ENCODE data around the gene PNPLA7.
"Not testable (repeated sequence)": the region's sequence is repeated elsewhere in the genome, so short reads cannot be mapped to it uniquely, and the experiment has no call there.

The PNPLA7 gene

DNA sequence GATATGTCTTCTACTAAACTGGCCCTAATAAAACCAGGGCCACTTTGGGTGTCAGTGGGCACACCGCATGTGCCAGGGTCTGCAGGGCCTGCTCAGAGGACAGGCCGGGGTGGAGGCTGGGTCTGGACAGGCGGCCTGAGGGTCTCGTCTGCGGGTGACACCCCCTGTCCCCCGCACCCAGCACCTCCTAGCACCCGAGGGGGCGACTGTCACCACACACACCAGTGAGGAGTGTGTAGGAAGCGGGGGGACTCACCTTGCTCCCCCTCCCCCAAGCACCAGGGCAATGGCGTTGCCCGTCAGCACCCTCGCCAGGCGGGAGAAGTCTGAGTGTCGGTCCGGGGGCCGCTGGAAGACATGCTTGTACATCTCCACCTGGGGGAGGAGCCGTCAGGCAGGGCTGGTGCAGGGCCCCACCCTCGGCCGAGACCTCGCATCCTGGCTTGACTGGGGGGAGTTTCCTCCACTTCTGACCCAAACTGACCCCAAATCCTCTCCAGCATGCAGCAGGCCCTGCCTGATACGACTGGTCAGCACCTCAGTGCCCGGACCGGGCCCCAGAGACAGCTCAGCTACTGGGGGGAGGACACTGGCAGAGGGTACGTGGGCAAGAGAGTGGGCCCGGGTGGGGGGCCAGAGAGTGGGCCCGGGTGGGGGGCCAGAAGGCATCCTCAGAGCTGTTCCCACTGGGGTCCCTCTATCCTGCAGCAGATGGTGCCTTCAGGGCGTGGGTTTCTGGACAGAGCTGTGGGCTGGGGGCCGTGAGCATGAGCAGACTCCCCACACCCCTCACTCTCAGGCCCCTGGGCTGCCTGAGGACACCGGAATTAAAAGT, 72.2 kb downstream of the PNPLA7 start:
- no peak for DNase-seq

GRCh38 chr9:137476856-137477255, 73.3 kb downstream of the PNPLA7 start:
- no peak for DNase-seq

DNA sequence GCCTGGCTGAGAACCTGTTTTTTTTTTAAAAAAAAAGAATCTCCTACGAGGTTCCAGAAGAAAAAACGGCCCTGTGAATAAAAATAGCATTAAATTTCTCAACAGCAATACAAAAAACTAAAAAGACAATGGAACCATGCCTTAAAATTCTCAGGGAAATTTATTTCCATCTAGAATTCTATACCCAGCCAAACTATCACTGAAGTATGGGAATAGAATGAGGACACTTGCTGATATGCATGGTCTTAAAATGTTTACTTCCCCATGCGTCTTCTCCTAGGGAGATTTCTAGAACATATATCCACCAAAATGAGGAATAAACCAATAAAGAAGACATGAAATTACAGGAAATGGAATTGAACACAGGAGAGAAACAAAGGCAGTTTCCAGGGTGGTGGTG, 74.5 kb downstream of the PNPLA7 start:
- DNase-seq, result no peak

DNA sequence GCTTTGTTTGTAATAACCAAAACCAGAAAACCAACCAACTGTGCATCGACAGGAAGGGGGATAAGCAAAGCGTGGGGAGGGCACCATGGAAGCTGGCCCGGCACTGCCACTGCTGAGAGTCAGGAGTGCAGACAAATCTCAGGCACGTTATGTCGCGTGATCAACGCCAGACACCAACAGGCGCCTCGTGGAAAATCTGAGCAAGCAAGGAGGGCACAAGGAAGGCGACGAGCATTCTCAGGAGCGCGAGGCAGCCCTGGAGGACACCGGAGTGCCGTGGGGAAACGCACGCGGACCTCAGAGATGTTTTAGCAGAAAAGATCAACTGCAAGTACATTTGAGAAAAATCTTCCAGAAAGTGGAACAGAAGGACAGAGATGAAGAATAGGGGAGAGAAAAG, 75.9 kb downstream of the PNPLA7 start:
- DNase-seq, result no peak

DNA sequence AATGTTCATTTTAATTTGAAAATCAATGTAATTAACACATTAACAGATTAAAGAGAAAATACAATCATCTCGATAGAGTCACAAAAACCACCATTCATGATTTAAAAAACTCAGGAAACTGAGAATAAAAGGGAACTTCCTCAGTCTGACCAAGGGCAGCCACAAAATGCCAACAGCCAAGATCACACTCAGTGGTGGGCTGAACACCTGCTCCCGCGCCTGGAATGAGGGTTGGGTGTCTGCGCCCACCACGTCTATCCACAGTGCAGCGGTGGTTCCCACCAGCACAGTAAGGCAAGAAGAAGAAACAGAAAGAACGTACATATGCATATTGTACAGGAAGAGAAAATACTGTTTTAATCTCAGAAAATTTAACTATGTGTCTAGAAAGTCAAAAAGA, 79.4 kb downstream of the PNPLA7 start:
- no peak for DNase-seq

DNA sequence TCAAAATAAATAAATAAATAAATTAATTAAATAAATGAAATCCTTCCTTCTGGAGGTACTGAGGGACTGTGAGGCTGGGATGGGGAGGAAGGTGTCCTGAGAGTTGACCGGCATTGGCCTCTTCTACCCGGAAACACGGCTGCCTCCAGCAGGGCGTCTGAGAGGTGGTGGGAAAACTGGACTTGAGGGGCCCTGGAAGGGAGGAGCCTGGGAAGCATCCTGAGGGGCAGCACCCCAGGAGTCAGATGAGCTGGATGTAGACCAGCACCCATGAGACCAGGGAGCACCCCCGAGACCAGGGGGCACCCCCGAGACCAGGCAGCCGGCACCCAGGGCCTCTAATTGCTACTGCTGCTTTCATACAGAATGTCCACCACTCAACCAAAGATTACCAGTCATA, 82.3 kb downstream of the PNPLA7 start:
- DNase-seq, result no peak

- DNase-seq, result no peak
Measured at GRCh38 chr9:137467161-137467581, 83.0 kb downstream of the PNPLA7 start.

- not testable (repeated sequence) for DNase-seq
Measured at GRCh38 chr9:137466389-137467085, 83.7 kb downstream of the PNPLA7 start.

DNA sequence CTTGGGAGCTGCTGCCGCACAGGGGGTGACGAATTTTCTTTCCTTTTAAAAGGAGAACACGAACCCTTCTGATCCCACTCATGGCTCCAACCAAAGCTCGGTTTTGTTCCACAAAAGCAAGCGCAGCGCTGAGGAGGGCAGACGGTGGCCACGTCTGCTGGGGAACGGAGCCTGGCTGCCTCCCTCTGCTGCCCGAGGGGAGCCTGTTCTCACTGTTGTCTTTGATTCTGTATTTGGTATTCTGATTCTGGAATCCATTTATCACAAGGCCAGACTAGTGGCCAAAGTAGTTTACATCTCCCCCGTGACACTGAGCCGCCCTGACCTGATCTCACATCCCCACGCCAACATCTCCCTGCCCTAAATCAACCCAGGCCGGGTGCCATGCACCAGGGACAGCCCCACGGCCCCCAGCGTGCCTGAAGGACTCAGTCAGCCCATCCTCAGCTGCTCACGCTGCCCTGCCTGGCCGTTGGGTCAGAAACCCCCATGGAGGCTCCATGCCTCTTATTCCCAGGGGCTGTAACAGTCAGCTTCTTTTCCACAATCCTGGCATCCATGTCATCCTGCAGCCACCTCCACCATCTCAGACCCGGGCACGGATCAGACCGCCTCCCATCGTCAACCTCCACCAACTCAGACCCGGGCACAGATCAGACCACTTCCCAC, 84.3 kb downstream of the PNPLA7 start:
- DNase-seq, result no peak

- no peak for DNase-seq
Measured at GRCh38 chr9:137465000-137465719, 85.0 kb downstream of the PNPLA7 start.

- no peak for DNase-seq
Measured at GRCh38 chr9:137464291-137464999, 85.8 kb downstream of the PNPLA7 start.

DNA sequence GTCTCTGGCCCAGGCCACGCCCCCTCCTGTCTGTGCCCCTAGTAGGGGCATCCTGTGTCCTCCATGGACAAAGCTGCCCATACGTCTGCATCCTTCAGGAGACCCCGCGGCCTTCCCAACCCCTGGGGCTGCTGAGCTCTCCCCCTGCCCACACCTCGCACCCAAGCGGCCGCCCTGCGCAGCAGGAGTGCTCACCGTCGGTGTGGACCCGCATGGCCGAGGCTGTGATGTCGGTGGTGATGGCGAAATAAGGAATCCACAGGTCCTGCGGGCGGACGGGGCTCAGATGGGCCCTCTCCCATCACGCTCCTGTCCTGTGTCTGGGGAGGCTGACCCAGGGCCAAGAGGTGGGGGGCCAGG, 86.3 kb downstream of the PNPLA7 start:
- DNase-seq, result no peak

DNA sequence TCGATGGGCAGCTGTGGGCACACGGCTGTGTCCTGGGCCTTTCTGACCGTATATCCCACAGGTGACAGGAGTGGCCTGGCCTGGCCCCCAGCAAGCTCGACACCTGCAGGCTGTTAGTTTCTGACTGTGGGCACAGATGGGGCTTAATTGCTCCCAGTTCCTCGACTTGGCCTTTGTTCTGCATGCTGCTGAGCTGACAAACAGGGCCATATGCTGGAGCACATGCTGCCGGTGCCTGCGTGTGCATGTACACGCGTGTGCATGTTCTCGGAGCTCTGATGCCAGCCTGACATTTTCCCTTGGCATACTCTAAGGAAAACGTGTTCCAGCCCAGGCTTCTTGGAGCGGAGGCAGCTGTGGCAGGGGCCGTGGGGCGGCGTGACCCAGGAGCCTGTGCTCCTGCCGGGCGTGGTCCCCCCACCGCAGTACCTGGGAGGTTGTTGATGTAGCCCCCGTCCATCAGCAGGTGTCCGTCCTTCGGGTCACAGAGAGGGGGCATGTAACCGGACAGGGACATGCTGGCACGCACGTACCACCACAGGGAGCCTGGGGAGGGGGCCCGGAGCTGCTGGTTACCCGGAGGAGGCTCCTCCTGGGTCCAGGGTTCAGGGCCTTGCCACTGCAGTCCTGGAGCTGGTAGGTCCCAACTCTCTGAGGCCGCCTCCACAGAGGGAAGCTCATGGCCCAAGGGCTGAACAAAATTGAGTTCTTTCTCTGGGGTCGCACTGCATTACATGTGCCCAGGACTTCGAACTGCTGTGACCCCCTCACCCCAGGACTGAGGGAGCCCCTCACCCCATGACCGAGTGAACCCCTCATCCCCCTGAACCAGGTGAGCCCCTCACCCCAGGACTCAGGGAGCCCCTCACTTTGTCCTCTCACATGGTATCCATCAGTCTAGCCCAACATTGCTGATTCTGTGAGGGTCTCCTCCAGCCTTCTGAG, 86.9 kb downstream of the PNPLA7 start:
- no peak for DNase-seq

DNA sequence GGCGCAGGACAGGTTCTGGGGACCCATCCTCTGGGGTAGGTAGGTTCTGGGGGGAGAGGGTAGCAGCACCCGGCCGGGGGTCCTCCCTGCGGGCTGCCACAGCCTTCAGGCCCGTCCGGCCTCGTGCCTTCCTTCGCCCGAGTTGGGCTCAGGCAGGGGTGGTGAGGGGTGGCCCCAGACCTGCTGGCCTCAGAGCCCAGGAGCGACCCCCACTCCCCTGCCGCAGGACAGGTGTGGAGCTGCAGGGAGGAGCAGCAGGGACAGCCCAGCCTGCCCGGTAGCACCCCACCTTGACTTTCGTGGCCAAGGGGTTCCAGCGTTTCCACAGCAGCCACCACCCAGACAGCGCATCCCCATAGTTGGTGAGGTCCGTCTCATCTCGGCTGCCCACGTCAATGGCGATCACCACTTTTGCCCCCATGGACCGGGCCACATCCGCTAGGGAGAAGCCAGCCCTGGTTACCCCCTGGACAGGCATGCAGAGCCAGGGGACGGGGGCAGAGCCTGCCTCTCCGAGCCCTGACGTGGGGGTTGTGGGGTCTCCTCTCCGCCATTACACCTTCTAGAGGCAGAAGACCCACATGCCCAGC, 87.7 kb downstream of the PNPLA7 start:
- no peak for DNase-seq

DNA sequence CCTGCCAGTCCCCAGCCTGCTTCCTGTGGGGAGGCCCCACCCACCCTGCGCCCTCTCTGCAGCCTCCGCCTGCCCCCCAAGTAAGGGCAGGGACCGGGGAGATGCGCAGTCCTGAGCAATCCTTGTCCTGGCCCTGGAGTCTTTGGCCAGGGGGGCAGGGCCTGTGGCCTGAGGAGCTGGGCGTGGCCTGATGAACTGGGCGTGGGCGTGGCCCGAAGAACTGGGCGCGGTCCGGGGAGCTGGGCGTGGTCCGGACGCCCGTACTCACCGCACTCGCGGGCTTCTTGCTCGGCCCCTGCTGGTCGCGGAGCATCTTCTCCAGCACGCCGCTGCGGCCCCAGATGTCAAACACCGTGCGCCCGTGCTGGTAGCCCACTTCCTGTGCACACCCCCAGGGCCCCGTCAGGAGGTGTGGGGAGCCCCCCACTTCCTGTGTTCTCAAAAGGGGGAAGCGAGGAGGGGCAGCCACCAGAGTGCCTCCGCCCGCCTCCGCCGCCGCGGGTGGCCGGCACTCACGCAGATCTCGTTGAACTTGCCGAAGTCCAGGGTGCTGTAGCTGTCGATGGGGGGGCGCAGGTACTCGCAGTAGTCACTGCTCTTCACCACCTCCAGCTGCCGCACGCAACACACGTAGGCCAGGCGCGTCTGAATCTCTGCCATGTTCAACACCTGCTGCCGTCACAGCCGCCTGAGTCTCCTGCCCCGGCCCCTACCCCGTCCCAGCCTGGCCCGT, 88.4 kb downstream of the PNPLA7 start:
- no peak for DNase-seq

- DNase-seq, result no peak
Measured at GRCh38 chr9:137461316-137461662, 88.9 kb downstream of the PNPLA7 start.

DNA sequence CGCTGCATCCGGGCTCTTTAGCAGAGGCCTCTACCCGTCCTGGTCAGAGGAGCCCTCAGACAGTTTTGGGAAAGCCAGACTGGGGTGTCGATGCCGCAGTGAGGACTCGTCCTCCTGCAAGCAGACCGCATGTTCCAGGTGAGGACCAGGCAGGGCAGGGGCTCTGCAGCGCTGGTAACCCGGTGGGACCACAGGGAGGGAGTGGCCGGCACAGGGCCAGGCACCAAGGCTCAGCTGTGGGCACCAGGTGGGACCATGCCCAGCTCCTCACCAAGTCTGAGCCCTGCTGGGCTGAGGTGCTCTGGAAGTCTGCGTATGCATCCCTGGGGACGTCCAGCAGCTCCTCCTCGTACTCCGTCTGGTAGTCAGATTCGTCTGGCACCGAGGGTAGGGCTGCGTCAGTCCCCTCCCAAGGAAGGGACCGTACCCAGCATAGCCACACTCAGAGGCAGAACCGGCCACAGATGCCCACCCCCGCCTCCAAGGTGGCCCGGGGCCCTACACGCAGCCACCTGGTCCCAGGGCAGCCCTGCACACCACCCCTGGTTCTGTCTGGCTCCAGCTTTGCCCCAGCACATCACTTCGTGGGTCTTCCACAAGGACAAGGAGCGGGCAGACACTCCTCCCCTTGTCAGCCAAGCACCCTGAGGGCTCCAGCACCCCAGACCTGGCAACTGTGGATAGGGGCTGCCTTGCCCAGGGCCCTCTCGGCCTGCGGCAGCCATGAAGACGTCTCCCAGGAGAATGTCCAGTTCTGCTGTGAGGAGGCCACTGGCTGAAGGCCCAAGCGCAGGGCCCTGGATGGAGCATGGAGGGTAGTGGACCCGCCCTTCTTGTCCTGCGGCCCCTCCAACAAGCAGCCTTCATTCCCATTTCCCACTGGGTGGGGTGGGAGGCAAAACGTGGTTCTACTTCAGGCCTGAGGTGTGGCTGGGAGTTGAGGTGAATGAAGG, 89.6 kb downstream of the PNPLA7 start:
- no peak for DNase-seq

DNA sequence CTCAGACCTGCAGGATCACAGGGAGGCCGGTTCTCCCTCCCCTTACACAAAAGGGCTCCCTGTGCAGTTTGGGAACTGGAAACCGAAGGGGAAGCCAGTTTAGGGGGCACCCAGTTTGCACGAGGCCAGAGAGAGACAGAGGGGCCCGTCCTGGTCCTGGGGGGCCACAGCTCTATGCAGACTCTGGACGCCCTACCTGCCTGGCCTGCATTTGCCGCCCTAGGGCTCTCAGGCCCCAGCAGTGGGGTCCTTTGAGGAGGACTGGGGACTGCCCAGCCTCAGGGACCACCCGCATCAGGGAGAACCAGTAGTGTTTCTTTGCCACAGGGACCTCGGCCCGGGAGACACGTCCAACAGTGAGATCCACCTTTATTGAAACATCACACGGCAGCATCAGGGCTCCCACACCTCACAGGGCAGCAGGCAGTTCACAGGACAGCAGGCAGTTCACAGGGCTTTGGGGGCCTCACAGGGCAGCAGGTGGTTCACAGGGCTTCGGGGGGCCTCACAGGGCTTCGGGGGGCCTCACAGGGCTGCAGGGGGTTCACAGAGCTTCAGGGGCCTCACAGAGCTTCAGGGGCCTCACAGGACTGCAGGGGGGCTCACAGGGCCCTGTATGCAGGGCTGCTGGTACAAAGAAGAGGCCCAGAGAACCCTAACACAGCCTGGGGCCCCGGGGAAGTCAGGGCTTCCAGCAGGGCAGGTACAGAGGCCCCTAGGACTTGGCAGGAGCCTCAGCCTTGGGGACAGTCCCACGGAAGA, 90.4 kb downstream of the PNPLA7 start:
- DNase-seq, result no peak
